Chondrocyte (in vitro differentiated cells): ENCODE data around the gene IQGAP2. TPM values are rescaled to one million over a fixed set of nuclear protein-coding genes. Genes with fewer than 3 reads are reported as not detected.
A peak's percentile ranks its signal among the peaks of the same experiment; 100 is the strongest.

Source experiments
- DNase-seq: peaks from one replicate; pipeline ENCODE4 v3.0.0; 2021; ENCODE audit warnings: mixed read lengths, low spot score
- H3K27ac Mint-ChIP-seq: one replicate; pipeline ENCODE4 v1.8.0; 2021; ENCODE audit warnings: mild to moderate bottlenecking, moderate library complexity, mixed read lengths; ENCODE audit not compliant: unreplicated experiment
- H3K27me3 Mint-ChIP-seq: 2 replicates; pipeline ENCODE4 v1.8.0; 2021; ENCODE audit warnings: low read depth, mixed read lengths
- H3K36me3 Mint-ChIP-seq: 2 replicates; pipeline ENCODE4 v1.8.0; 2021; ENCODE audit warnings: low read depth, mixed read lengths
- H3K4me1 Mint-ChIP-seq: 2 replicates; pipeline ENCODE4 v1.8.0; 2021; ENCODE audit warnings: low read depth, mild to moderate bottlenecking, mixed read lengths
- H3K4me3 Mint-ChIP-seq: one replicate; pipeline ENCODE4 v1.8.0; 2021; ENCODE audit warnings: mild to moderate bottlenecking, moderate library complexity, mixed read lengths; ENCODE audit not compliant: unreplicated experiment
- H3K9me3 Mint-ChIP-seq: 2 replicates; pipeline ENCODE4 v1.8.0; 2021; ENCODE audit warnings: low read depth, mixed read lengths
- total RNA-seq: library from RNA; stranded (reverse); gene quantifications from 3 replicates; pipeline ENCODE4 v1.2.1, GENCODE V29; 2021
- TF ChIP-seq, protein P1 (sequence below): fragments of 200-600 bp; sonication (generic); IDR thresholded peaks from 2 replicates; pipeline ENCODE4 v1.5.0; 2021; ENCODE audit warnings: antibody characterized with exemption, mild to moderate bottlenecking, moderate library complexity

IQGAP2 gene
- total RNA-seq, 1 donor from 2014 or later = 3.0 TPM

DNA sequence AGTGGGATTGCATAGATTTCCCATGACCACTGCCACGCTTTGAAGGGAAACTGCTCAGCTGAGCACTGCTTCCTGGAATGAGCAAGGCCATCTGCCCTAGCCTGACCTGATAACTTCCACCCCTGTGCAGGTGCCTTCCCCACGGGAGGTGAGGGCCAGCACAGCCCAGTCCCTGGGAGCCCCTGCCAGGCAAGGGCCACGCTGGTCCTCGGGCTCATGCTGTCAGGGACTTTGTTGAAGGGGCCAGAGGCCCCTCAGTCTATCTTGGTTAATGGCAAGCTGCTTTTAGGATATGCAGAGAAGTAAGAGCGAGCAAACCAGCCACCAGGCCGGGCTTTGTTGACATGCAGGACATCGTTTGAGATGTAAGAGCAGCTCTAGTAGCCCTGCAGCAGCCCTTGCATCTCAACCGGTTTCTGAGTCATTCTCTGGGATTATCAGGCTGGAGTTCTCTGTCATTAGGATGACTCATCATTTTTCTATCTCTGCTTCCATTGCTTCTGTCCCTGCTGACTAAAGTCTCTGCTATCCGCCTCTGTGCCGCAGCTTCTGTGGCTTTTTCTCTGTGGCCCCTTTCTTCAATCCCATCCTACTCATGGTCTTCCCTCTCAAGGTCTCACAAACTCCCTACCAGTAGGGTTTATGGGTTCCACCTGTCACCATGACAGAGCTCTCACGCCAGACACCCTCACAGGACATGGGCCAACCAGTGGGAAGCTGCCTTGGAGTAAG lies 30.6 kb upstream of the IQGAP2 start:
- peak overlapping the region; percentile 49 for H3K27ac Mint-ChIP-seq
- peaks cover 17% of the 10 kb centered on the region for H3K4me1 Mint-ChIP-seq
- DNase-seq = no peak
- no peaks in the 10 kb centered on the region for H3K27me3 Mint-ChIP-seq
- no peaks in the 10 kb centered on the region for H3K36me3 Mint-ChIP-seq
- H3K4me3 Mint-ChIP-seq = no peak overlapping the region
- H3K9me3 Mint-ChIP-seq = no peaks in the 10 kb centered on the region
- TF ChIP-seq, protein P1, sequence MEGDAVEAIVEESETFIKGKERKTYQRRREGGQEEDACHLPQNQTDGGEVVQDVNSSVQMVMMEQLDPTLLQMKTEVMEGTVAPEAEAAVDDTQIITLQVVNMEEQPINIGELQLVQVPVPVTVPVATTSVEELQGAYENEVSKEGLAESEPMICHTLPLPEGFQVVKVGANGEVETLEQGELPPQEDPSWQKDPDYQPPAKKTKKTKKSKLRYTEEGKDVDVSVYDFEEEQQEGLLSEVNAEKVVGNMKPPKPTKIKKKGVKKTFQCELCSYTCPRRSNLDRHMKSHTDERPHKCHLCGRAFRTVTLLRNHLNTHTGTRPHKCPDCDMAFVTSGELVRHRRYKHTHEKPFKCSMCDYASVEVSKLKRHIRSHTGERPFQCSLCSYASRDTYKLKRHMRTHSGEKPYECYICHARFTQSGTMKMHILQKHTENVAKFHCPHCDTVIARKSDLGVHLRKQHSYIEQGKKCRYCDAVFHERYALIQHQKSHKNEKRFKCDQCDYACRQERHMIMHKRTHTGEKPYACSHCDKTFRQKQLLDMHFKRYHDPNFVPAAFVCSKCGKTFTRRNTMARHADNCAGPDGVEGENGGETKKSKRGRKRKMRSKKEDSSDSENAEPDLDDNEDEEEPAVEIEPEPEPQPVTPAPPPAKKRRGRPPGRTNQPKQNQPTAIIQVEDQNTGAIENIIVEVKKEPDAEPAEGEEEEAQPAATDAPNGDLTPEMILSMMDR = no peak

DNA sequence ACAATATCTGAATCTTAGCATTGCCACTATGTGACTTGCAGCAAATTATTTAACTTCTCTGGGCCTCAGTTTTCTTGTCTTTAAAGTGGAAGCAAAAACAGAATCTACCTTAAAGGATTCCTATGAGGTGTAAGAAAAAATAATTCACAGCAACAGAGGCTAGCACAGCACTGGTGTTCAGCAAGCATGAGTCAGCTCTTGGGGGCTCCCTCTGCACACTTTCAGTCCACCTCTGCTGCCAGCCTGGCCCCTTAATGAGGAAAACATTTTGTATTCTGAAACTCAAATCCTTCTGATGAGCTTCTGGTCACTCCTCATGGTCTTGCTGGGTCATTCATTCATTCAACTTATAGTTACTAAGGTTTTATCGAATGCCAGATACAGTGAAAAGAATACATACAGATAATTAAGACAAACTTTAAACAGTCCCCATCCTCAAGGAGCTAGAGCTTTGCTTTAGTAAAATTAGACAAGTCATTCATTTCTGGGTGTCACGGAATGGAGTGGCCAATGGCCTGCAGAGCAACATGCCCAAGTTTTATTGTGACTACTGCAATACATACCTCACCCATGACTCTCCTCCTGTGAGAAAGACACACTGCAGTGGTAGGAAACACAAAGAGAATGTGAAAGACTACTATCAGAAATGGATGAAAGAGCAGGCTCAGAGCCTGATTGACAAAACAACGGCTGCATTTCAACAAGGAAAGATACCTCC lies 26.8 kb upstream of the IQGAP2 start:
- TF ChIP-seq, protein P1 = no peak
- H3K4me1 Mint-ChIP-seq = peaks cover 17% of the 10 kb centered on the region
- no peak overlapping the region for H3K4me3 Mint-ChIP-seq
- no peak overlapping the region for H3K27ac Mint-ChIP-seq
- H3K9me3 Mint-ChIP-seq = no peaks in the 10 kb centered on the region
- H3K27me3 Mint-ChIP-seq = no peaks in the 10 kb centered on the region
- no peaks in the 10 kb centered on the region for H3K36me3 Mint-ChIP-seq
- DNase-seq = no peak

DNA sequence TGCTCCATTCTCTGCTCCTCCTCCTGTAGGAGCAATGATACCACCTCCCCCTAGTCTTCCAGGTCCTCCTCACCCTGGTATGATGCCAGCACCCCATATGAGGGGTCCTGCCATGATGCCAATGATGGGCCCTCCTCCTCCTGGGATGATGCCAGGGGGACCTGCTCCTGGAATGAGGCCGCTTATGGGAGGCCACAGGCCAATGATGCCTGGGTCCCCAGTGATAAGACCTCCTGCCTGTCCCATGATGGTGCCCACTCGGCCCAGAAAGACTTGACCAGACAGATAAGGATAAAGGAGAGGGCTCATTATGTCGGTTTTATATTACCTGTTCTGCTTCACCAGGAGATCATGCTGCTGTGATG lies 26.2 kb upstream of the IQGAP2 start:
- H3K4me3 Mint-ChIP-seq = no peak overlapping the region
- H3K27me3 Mint-ChIP-seq = no peaks in the 10 kb centered on the region
- no peak for DNase-seq
- no peaks in the 10 kb centered on the region for H3K9me3 Mint-ChIP-seq
- H3K36me3 Mint-ChIP-seq = no peaks in the 10 kb centered on the region
- TF ChIP-seq, protein P1 = no peak
- no peak overlapping the region for H3K27ac Mint-ChIP-seq
- peaks cover 16% of the 10 kb centered on the region for H3K4me1 Mint-ChIP-seq

DNA sequence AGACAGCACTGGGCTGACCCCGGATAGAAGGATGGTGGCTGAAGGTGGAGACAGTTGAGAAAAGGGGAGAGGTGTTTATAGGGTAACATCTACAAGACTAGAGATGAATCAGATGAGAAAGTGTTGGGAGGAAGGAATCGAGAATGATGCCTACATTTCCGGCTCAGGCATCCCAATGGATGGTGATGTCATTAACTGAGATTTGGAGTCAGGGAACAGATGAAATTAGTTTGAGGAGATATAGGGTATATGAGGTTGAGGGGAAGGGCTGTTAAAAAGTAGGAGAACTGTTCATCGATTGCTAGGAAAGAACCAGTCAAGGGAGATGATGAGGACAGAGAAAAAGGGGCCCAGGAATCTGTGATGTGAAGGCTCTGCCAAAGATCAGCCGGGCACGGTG lies 24.7 kb upstream of the IQGAP2 start:
- H3K4me3 Mint-ChIP-seq = no peak overlapping the region
- H3K36me3 Mint-ChIP-seq = no peaks in the 10 kb centered on the region
- peaks cover 6% of the 10 kb centered on the region for H3K4me1 Mint-ChIP-seq
- no peak for DNase-seq
- H3K9me3 Mint-ChIP-seq = no peaks in the 10 kb centered on the region
- no peaks in the 10 kb centered on the region for H3K27me3 Mint-ChIP-seq
- TF ChIP-seq, protein P1 = no peak
- no peak overlapping the region for H3K27ac Mint-ChIP-seq

DNA sequence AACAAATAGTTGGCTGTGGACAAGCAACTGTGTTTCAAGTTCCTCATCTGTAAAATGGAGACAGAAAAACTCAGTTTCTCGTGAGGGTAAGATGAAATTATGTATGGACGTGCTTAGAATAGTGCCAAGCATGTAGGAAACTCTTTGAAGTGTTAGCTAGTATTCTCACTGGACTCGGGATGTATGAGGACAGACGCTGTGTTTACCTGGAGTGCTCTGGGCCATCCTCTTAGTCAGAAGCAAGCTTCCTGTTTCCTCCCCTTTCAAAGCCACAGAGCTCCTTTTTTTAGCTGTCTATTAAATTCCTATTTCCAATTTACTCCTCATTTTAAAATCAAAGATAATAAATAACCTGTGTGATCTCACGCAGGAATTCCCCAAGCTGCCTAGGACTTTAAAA lies 23.8 kb upstream of the IQGAP2 start:
- H3K27me3 Mint-ChIP-seq = no peaks in the 10 kb centered on the region
- no peak for DNase-seq
- H3K36me3 Mint-ChIP-seq = no peaks in the 10 kb centered on the region
- no peaks in the 10 kb centered on the region for H3K9me3 Mint-ChIP-seq
- H3K4me1 Mint-ChIP-seq = peaks cover 6% of the 10 kb centered on the region
- TF ChIP-seq, protein P1 = no peak
- no peak overlapping the region for H3K27ac Mint-ChIP-seq
- H3K4me3 Mint-ChIP-seq = no peak overlapping the region
